Naive thymus-derived CD4-positive, alpha-beta T cell (primary cell): ENCODE results near the gene VPS41. TPM values are rescaled to one million over a fixed set of nuclear protein-coding genes. Genes with fewer than 3 reads are reported as not detected.
A peak's percentile ranks its signal among the peaks of the same experiment; 100 is the strongest.

Source experiments
- ATAC-seq: fragments of 150-1000 bp; cut with Tn5 transposase; 2 replicates; pipeline ENCODE4 v1.10.0; 2021; ENCODE audit warnings: mild to moderate bottlenecking, moderate library complexity
- CTCF ChIA-PET: fragments of 350-600 bp; sonication (Branson Sonifier 250); formaldehyde crosslinking; loops from one replicate; lab custom pipeline; 2021; ENCODE audit warnings: antibody characterized with exemption; lab: Charles Lee
- POLR2A ChIA-PET: fragments of 350-600 bp; sonication (Branson Sonifier 250); formaldehyde crosslinking; loops from one replicate; lab custom pipeline; 2021; ENCODE audit warnings: antibody characterized with exemption, inconsistent platforms; lab: Charles Lee
- DNase-seq, 9 donors: peaks; one replicate each; pipeline versions ENCODE4 v3.0.0 to v3.0.0-alpha.2; 2020 to 2022; ENCODE audit warnings: mixed read lengths in 1 of 9
- H3K27ac ChIP-seq: one replicate; pipeline ENCODE4 v1.7.0; 2013; ENCODE audit warnings: mild to moderate bottlenecking, low read depth, low read length, moderate library complexity
- H3K27me3 ChIP-seq, 2 donors: one replicate each; pipeline ENCODE4 v1.7.0; 2013; ENCODE audit warnings: low read length in 2 of 2, mild to moderate bottlenecking in 2 of 2, moderate library complexity in 2 of 2; ENCODE audit not compliant: control insufficient read depth in 2 of 2, insufficient read depth in 2 of 2
- H3K36me3 ChIP-seq, 3 experiments: 1 replicate in 2 of 3; 2 replicates in 1 of 3; pipeline ENCODE4 v1.7.0; 2013; ENCODE audit warnings: low read length in 3 of 3, mild to moderate bottlenecking in 3 of 3, moderate library complexity in 1 of 3; ENCODE audit not compliant: insufficient read depth in 3 of 3, control insufficient read depth in 2 of 3
- H3K4me1 ChIP-seq, 2 donors: one replicate each; pipeline ENCODE4 v1.7.0; 2013; ENCODE audit warnings: low read length in 2 of 2, mild to moderate bottlenecking in 2 of 2, moderate library complexity in 1 of 2; ENCODE audit not compliant: control insufficient read depth in 2 of 2, insufficient read depth in 2 of 2
- H3K4me3 ChIP-seq: 2 replicates; pipeline ENCODE4 v1.7.0; 2013; ENCODE audit warnings: mild to moderate bottlenecking, low read length
- H3K9me3 ChIP-seq, 3 experiments: 1 replicate in 2 of 3; 2 replicates in 1 of 3; pipeline ENCODE4 v1.7.0; 2013; ENCODE audit warnings: low read length in 3 of 3; ENCODE audit not compliant: control insufficient read depth in 2 of 3
- H3K27ac Mint-ChIP-seq, 9 donors: one replicate each; pipeline ENCODE4 v1.8.0; 2020 to 2022; ENCODE audit warnings: mixed read lengths in 9 of 9, mild to moderate bottlenecking in 8 of 9, moderate library complexity in 5 of 9, inconsistent platforms in 2 of 9
- H3K27me3 Mint-ChIP-seq, 5 donors: one replicate each; pipeline ENCODE4 v1.8.0; 2021 to 2022; ENCODE audit warnings: mixed read lengths in 5 of 5, mild to moderate bottlenecking in 1 of 5
- H3K36me3 Mint-ChIP-seq, 5 donors: one replicate each; pipeline ENCODE4 v1.8.0; 2020 to 2022; ENCODE audit warnings: mixed read lengths in 5 of 5, mild to moderate bottlenecking in 3 of 5, inconsistent platforms in 1 of 5
- H3K4me1 Mint-ChIP-seq, 7 donors: one replicate each; pipeline ENCODE4 v1.8.0; 2020 to 2022; ENCODE audit warnings: mixed read lengths in 7 of 7, mild to moderate bottlenecking in 3 of 7, inconsistent platforms in 1 of 7
- H3K4me3 Mint-ChIP-seq, 10 donors: one replicate each; pipeline ENCODE4 v1.8.0; 2020 to 2022; ENCODE audit warnings: mild to moderate bottlenecking in 10 of 10, mixed read lengths in 10 of 10, moderate library complexity in 6 of 10, inconsistent platforms in 2 of 10
- H3K9me3 Mint-ChIP-seq, 11 donors: one replicate each; pipeline ENCODE4 v1.8.0; 2020 to 2022; ENCODE audit warnings: mixed read lengths in 11 of 11, mild to moderate bottlenecking in 4 of 11, inconsistent platforms in 1 of 11, moderate library complexity in 1 of 11
- intact Hi-C, 2 donors: fragments of 100-400 bp; cut with micrococcal nuclease; formaldehyde crosslinking; loops; one replicate each; pipeline ENCODE4 v1.15.1; 2023
- polyA plus RNA-seq, 2 donors: library from polyadenylated mRNA; unstranded; fragments of 300-500 nt; fragmentation: Illumina TruSeq; gene quantifications; one replicate each; pipeline ENCODE4 v1.2.3, GENCODE V29; 2021
- total RNA-seq, 6 experiments: library from RNA in 5 of 6; stranded (reverse) in 5 of 6; gene quantifications; 1 replicate in 5 of 6; 2 replicates in 1 of 6; pipeline ENCODE4 v1.2.3 and lab custom pipeline; 2021 to 2026

Gene VPS41
- total and polyA plus RNA-seq, 7 experiments from 2014 or later = 33.1 to 65.0 (median 59.8) TPM

DNA sequence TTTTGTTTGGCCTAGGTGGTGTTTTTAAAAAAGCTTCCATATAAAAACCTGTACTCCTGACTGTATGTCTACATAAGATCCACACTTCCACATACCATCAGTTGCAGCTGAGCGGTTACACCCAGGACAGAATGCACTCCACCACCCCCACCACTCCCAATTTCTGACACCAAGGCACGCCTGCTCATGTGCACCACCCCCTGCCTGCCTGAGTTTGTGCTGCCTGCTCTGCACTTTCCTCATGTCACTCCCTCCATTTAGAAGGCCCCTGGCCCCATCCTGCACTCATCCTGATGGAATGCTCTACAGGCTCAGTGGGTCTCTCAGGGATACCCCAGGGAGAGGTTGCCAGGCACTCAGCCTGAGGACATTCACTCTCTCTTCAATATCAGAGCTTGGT lies 6.5 kb downstream of the VPS41 start:
- no peak overlapping the region for H3K4me3 Mint-ChIP-seq
- peak overlapping the region in 1 of 9 donors; percentile 8 for H3K27ac Mint-ChIP-seq
- ATAC-seq (no peak), DNase-seq (no peak)
- H3K4me1 Mint-ChIP-seq = peaks cover 27 to 78% (median 57%) of the 10 kb centered on the region in 7 donors
- H3K27ac ChIP-seq = no peak overlapping the region
- H3K36me3 ChIP-seq = no peaks in the 10 kb centered on the region
- H3K36me3 Mint-ChIP-seq = peaks cover 5 to 39% (median 17%) of the 10 kb centered on the region in 5 donors
- H3K27me3 Mint-ChIP-seq = no peaks in the 10 kb centered on the region
- CTCF ChIA-PET = no interaction called here
- no peaks in the 10 kb centered on the region for H3K27me3 ChIP-seq
- H3K9me3 ChIP-seq = no peaks in the 10 kb centered on the region
- H3K9me3 Mint-ChIP-seq = no peaks in the 10 kb centered on the region
- H3K4me1 ChIP-seq = no peaks in the 10 kb centered on the region
- POLR2A ChIA-PET = no interaction called here
- no peak overlapping the region for H3K4me3 ChIP-seq
- intact Hi-C loops = loop anchor here (10.0 kb wide), 2 partner anchors 508 to 722 kb away; partner anchors contain the start of gene RALA (in 1 of the 2)

DNA sequence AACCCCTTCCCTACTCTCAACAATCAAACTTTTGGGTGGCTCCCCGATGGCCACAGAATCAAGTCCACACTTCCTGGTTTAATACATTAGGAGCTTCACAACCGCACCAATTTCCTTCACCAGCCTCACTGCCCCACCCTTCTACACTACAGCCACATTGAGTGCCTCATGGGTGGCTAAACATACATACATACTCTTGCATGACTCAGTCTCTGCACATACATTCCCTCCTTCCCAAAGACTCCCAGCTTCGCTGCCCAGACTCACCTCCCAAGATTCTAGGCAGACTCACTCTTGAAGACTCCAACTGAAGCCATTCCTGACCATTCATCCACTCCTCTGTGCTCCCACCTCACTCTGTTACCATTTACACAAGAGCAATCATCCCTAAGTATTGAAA lies 15.9 kb downstream of the VPS41 start:
- Mint-ChIP-seq H3K9me3 (peaks cover 2 to 32% (median 8%) of the 10 kb centered on the region in 11 donors), H3K27ac (no peak overlapping the region), H3K4me1 (peaks cover 8 to 38% (median 20%) of the 10 kb centered on the region in 7 donors), H3K27me3 (no peaks in the 10 kb centered on the region), H3K36me3 (peaks cover 19 to 73% (median 65%) of the 10 kb centered on the region in 5 donors), H3K4me3 (no peak overlapping the region)
- ChIA-PET POLR2A (no interaction called here), CTCF (no interaction called here)
- Histone ChIP-seq H3K27me3 (no peaks in the 10 kb centered on the region), H3K4me1 (no peaks in the 10 kb centered on the region), H3K36me3 (peaks cover 0 to 15% (median 4%) of the 10 kb centered on the region in 3 experiments), H3K27ac (no peak overlapping the region), H3K4me3 (no peak overlapping the region), H3K9me3 (no peaks in the 10 kb centered on the region)
- intact Hi-C loops = no loop called here
- DNase-seq (no peak), ATAC-seq (no peak)

DNA sequence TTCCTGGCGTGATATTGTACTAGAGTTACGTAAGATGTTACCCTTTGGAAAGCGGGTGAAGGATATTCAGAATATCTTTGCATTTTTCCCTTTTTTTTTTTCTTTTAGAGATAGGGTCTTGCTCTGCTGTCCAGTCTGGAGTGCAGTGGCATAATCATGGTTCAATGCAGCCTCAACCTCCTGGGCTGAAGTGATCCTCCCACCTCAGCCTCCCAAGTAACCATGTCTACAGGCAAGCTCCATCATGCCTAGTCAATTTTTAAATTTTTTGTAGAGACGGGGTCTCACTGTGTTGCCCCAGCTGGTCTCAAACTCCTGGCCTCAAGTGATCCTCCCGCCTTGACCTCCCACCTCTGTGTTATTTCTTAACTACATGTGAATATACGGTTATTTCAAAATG lies 18.4 kb downstream of the VPS41 start:
- no peak overlapping the region for H3K4me3 Mint-ChIP-seq

DNA sequence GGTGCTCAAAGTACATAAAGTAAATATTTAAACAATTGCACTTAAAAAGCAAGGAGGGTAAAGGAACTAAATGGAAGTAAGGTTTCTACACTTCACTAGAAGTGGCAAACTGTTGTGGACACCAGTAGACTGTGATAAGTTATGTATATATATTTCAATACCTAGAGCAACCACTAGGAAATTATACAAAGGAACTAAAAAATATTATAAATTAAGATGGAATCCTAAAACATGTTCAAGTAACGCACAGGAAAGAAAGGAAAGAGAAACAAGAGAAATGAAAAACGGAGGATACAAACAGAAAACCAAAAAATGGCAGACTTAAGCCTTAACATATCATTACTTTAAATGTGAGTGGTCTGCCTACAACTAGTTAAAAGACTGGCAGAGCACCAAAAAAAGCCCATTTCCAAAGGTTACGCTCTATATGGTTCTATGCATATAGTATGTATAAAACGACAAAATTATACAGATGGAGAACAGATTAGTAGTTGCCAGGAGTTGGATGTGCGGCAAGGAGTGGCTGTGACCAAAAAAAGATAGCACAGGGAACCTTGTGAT lies 19.0 kb downstream of the VPS41 start:
- H3K27ac ChIP-seq = no peak overlapping the region
- H3K27me3 ChIP-seq = no peaks in the 10 kb centered on the region
- Mint-ChIP-seq H3K4me1 (peaks cover 8 to 40% (median 33%) of the 10 kb centered on the region in 7 donors), H3K9me3 (peaks cover 5 to 42% (median 10%) of the 10 kb centered on the region in 11 donors), H3K4me3 (no peak overlapping the region), H3K36me3 (peaks cover 17 to 74% (median 69%) of the 10 kb centered on the region in 5 donors), H3K27me3 (no peaks in the 10 kb centered on the region), H3K27ac (no peak overlapping the region)
- H3K4me1 ChIP-seq = no peaks in the 10 kb centered on the region
- DNase-seq = no peak
- intact Hi-C loops = no loop called here
- CTCF ChIA-PET = no interaction called here
- no peaks in the 10 kb centered on the region for H3K36me3 ChIP-seq
- H3K9me3 ChIP-seq = no peaks in the 10 kb centered on the region
- POLR2A ChIA-PET = interaction anchor here (0.6 kb wide), 1 partner anchor 211 kb away, joined by 4 read pairs; no protein-coding TSS in a partner anchor
- no peak for ATAC-seq
- no peak overlapping the region for H3K4me3 ChIP-seq

More for the DNA sequence above, 18.4 kb downstream of the VPS41 start:
- Histone ChIP-seq H3K9me3 (no peaks in the 10 kb centered on the region), H3K36me3 (peaks cover 0 to 3% (median 0%) of the 10 kb centered on the region in 3 experiments), H3K27ac (no peak overlapping the region), H3K4me1 (no peaks in the 10 kb centered on the region), H3K4me3 (no peak overlapping the region), H3K27me3 (no peaks in the 10 kb centered on the region)
- Mint-ChIP-seq H3K27ac (no peak overlapping the region), H3K36me3 (peaks cover 17 to 76% (median 68%) of the 10 kb centered on the region in 5 donors), H3K4me1 (peaks cover 8 to 43% (median 28%) of the 10 kb centered on the region in 7 donors), H3K27me3 (no peaks in the 10 kb centered on the region), H3K9me3 (peaks cover 5 to 42% (median 10%) of the 10 kb centered on the region in 11 donors)
- DNase-seq = no peak
- intact Hi-C loops = no loop called here
- ChIA-PET CTCF (no interaction called here), POLR2A (no interaction called here)
- ATAC-seq = no peak

DNA sequence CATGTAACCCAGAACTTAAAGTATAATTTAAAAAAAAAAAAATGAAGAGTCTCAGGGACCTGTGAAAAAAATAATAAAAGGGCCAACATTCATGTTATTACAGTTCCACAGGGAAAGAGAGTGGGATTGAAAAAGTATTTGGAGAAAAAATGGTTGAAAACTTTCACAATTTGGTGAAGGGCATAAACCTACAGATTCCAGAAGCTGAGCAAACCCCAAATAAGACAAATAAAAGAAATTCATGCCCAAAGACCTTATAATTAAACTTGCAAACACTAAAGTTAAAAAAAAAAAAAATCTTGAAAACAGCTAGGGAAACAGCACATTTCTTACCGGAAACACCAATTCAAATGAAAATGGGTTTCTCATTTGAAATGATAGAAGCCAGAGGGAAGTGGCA lies 19.9 kb downstream of the VPS41 start:
- POLR2A ChIA-PET = interaction anchor here (0.6 kb wide), 1 partner anchor 211 kb away, joined by 4 read pairs; no protein-coding TSS in a partner anchor

GRCh38 chr7:38886265-38886664 lies 22.7 kb downstream of the VPS41 start:
- ATAC-seq = no peak
- peaks cover 15 to 76% (median 67%) of the 10 kb centered on the region in 5 donors for H3K36me3 Mint-ChIP-seq

More for the DNA sequence above, 19.9 kb downstream of the VPS41 start:
- CTCF ChIA-PET = no interaction called here
- H3K36me3 Mint-ChIP-seq = peaks cover 17 to 71% (median 65%) of the 10 kb centered on the region in 5 donors
- no peaks in the 10 kb centered on the region for H3K27me3 ChIP-seq
- no peak overlapping the region for H3K4me3 ChIP-seq
- DNase-seq (no peak), ATAC-seq (no peak)
- H3K27me3 Mint-ChIP-seq = no peaks in the 10 kb centered on the region
- no peaks in the 10 kb centered on the region for H3K9me3 ChIP-seq
- intact Hi-C loops = no loop called here
- no peak overlapping the region for H3K4me3 Mint-ChIP-seq
- peaks cover 5 to 42% (median 10%) of the 10 kb centered on the region in 11 donors for H3K9me3 Mint-ChIP-seq
- H3K4me1 ChIP-seq = no peaks in the 10 kb centered on the region
- no peak overlapping the region for H3K27ac Mint-ChIP-seq
- H3K4me1 Mint-ChIP-seq = peaks cover 12 to 46% (median 39%) of the 10 kb centered on the region in 7 donors
- no peaks in the 10 kb centered on the region for H3K36me3 ChIP-seq
- no peak overlapping the region for H3K27ac ChIP-seq

DNA sequence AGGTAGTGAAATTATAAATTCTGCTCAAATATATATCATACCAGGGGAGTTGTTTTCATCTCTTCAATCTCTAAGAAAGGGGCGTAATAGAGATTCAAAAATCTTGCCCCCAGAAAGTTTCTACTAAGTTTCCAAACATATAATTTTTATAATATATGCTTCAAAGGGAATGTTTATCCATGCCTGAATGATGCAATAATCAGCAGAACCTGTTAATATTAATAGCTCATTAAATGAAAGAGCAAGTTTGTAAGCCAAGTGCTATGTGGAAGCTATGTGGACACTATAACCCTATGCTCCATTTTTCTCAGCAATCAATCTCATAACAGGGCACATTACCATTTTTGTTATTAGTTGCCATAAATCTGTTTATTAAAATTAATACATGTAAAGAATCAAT lies 25.3 kb downstream of the VPS41 start:
- ChIA-PET CTCF (no interaction called here), POLR2A (no interaction called here)
- Histone ChIP-seq H3K4me1 (peaks cover 0 to 3% of the 10 kb centered on the region in 2 donors), H3K27ac (no peak overlapping the region), H3K36me3 (no peaks in the 10 kb centered on the region), H3K9me3 (no peaks in the 10 kb centered on the region), H3K27me3 (no peaks in the 10 kb centered on the region), H3K4me3 (no peak overlapping the region)
- Mint-ChIP-seq H3K4me1 (peaks cover 17 to 75% (median 63%) of the 10 kb centered on the region in 7 donors), H3K4me3 (no peak overlapping the region), H3K27ac (no peak overlapping the region), H3K36me3 (peaks cover 12 to 75% (median 50%) of the 10 kb centered on the region in 5 donors), H3K9me3 (peaks cover 0 to 17% (median 10%) of the 10 kb centered on the region in 11 donors), H3K27me3 (no peaks in the 10 kb centered on the region)
- no peak for ATAC-seq
- DNase-seq = no peak
- intact Hi-C loops = no loop called here

More at GRCh38 chr7:38886265-38886664, 22.7 kb downstream of the VPS41 start:
- Mint-ChIP-seq H3K9me3 (peaks cover 0 to 41% (median 12%) of the 10 kb centered on the region in 11 donors), H3K27ac (no peak overlapping the region), H3K4me3 (no peak overlapping the region), H3K4me1 (peaks cover 14 to 58% (median 47%) of the 10 kb centered on the region in 7 donors), H3K27me3 (no peaks in the 10 kb centered on the region)
- Histone ChIP-seq H3K27ac (no peak overlapping the region), H3K4me3 (no peak overlapping the region), H3K9me3 (no peaks in the 10 kb centered on the region), H3K36me3 (no peaks in the 10 kb centered on the region), H3K4me1 (no peaks in the 10 kb centered on the region), H3K27me3 (no peaks in the 10 kb centered on the region)
- ChIA-PET POLR2A (no interaction called here), CTCF (no interaction called here)
- intact Hi-C loops = no loop called here
- no peak for DNase-seq
